HL-60 (cell line): Measurements from ENCODE around the gene TBATA.

Experiments used
- DNase-seq, 2 experiments: peaks; one replicate each; pipeline ENCODE4 v3.0.0-alpha.2; 2010 to 2020; ENCODE audit warnings: low read depth in 1 of 2, low spot score in 1 of 2
- H3K27ac ChIP-seq: fragments of 250-450 bp; sonication (Bioruptor Pico); replicated peaks from 2 replicates; pipeline ENCODE4 v1.5.1; 2020; ENCODE audit warnings: mild to moderate bottlenecking, moderate library complexity
- H3K27me3 ChIP-seq: fragments of 250-450 bp; sonication (Bioruptor Pico); 2 replicates; pipeline ENCODE4 v1.5.1; 2021; ENCODE audit warnings: mild to moderate bottlenecking, moderate library complexity; ENCODE audit not compliant: insufficient read depth, poor library complexity, severe bottlenecking
- H3K4me3 ChIP-seq: replicated peaks from 2 replicates; pipeline ENCODE4 v1.5.1; 2011; ENCODE audit warnings: mild to moderate bottlenecking, control low read depth, low read length; ENCODE audit not compliant: insufficient read depth
- GABPA ChIP-seq: IDR thresholded peaks from 2 replicates; pipeline ENCODE4 v1.6.1; 2012; ENCODE audit warnings: low read depth
- POLR2AphosphoS5 ChIP-seq: IDR thresholded peaks from 2 replicates; pipeline ENCODE4 v1.6.1; 2012; ENCODE audit warnings: low read depth
- REST ChIP-seq: IDR thresholded peaks from 2 replicates; pipeline ENCODE4 v1.6.1; 2012; ENCODE audit warnings: low read depth; ENCODE audit not compliant: insufficient replicate concordance
- SPI1 ChIP-seq: IDR thresholded peaks from 2 replicates; pipeline ENCODE4 v1.6.1; 2012; ENCODE audit warnings: low read depth, mild to moderate bottlenecking, borderline replicate concordance
- TF ChIP-seq, protein P1 (sequence below): IDR thresholded peaks from one replicate; pipeline ENCODE4 v1.5.1; 2011; ENCODE audit warnings: low read length, control low read depth, inconsistent platforms; ENCODE audit not compliant: insufficient read depth

TBATA gene

GRCh38 chr10:70795613-70796012 lies 10.4 kb upstream of the TBATA start:
- DNase-seq: no peak
- H3K27ac ChIP-seq: no peak overlapping the region
- H3K4me3 ChIP-seq: no peak overlapping the region
- H3K27me3 ChIP-seq: no peaks in the 10 kb centered on the region
- TF ChIP-seq, protein P1, sequence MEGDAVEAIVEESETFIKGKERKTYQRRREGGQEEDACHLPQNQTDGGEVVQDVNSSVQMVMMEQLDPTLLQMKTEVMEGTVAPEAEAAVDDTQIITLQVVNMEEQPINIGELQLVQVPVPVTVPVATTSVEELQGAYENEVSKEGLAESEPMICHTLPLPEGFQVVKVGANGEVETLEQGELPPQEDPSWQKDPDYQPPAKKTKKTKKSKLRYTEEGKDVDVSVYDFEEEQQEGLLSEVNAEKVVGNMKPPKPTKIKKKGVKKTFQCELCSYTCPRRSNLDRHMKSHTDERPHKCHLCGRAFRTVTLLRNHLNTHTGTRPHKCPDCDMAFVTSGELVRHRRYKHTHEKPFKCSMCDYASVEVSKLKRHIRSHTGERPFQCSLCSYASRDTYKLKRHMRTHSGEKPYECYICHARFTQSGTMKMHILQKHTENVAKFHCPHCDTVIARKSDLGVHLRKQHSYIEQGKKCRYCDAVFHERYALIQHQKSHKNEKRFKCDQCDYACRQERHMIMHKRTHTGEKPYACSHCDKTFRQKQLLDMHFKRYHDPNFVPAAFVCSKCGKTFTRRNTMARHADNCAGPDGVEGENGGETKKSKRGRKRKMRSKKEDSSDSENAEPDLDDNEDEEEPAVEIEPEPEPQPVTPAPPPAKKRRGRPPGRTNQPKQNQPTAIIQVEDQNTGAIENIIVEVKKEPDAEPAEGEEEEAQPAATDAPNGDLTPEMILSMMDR: no peak
- TF ChIP-seq REST (no peak), SPI1 (no peak), GABPA (no peak)

DNA sequence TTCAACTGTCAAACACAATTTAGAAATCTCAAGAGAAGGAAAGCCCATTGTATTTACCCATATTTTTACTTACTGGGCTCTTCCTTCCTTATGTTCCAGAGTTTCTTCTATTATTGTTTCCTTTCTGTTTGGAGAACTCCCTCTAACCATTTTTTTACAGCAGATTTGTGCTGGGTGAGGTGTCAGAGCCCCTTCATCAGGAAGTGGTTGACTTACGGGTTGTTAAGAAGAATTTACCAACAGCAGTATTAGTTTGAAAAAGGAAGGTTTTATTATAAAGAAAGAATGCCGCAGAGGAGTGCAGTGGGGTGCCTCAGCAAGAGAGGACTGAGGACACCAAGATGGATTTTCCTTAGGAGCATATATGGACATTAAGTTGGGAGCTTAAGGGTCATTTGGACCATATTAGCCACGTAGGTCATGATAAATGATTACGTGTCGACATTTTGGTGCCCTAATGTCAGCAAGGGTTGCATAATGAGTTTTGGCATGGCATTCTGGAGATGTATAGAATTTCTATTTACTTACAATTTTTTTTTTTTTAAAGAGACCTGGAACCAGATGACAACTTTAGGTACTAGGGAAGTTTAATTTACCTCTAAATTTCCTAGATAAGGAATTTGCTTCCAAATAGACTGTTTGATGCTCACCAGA lies 6.3 kb upstream of the TBATA start:
- no peak overlapping the region for H3K4me3 ChIP-seq
- no peaks in the 10 kb centered on the region for H3K27me3 ChIP-seq
- TF ChIP-seq REST: no peak
- TF ChIP-seq SPI1: no peak
- TF ChIP-seq, protein P1: no peak
- TF ChIP-seq GABPA: no peak
- no peak for TF ChIP-seq POLR2AphosphoS5
- DNase-seq: no peak
- H3K27ac ChIP-seq: no peak overlapping the region

DNA sequence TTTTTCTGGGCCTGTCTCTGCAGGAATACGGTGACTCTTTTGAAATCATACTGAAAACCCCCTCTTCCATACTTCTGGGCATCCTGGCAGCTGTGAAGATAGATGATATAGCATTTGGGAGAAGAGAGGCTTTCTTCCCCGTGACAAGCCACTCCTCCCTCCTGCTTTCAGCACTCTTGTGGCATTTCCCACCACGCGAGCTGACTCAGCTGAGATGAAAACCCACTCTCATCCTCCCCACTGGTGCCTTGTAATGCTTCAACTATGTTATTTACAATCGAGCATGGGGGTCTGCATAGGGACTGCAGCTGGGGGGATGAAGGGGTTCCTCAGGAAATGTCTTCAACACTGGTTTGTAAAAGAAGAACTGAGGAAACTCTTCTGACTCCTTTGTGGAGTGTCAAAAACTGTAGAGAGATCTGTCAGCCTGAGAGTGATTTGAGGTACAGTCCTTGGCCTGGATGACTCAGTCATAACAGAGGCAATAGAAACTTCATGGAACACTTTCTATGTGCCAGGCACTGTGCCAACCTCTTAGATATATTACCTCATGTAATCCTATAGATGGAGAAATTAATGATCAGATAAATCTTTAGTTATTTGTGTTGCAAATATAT lies 1.7 kb upstream of the TBATA start:
- Histone ChIP-seq H3K4me3 (no peak overlapping the region), H3K27ac (no peak overlapping the region), H3K27me3 (no peaks in the 10 kb centered on the region)
- TF ChIP-seq REST: no peak
- TF ChIP-seq, protein P1: no peak
- no peak for TF ChIP-seq GABPA
- TF ChIP-seq SPI1: no peak
- TF ChIP-seq POLR2AphosphoS5: no peak
- DNase-seq: no peak
